KMS-11 (cell line): ENCODE measurements around the gene OR51B4.
"Not testable (repeated sequence)": the region's sequence is repeated elsewhere in the genome, so short reads cannot be mapped to it uniquely, and the experiment has no call there.

Experiments
- H2AFZ ChIP-seq: fragments of 200-600 bp; sonication (generic); 2 replicates; pipeline ENCODE4 v1.6.1; 2016; ENCODE audit warnings: antibody characterized with exemption, mixed run types, low read depth
- H3K27ac ChIP-seq: fragments of 200-600 bp; sonication (generic); 2 replicates; pipeline ENCODE4 v1.6.1; 2016; ENCODE audit warnings: mild to moderate bottlenecking, mixed run types
- H3K27me3 ChIP-seq: fragments of 200-600 bp; sonication (generic); 2 replicates; pipeline ENCODE4 v1.6.1; 2017; ENCODE audit warnings: mild to moderate bottlenecking, low read depth, mixed run types, moderate library complexity; ENCODE audit not compliant: insufficient read depth
- H3K36me3 ChIP-seq: fragments of 200-600 bp; sonication (generic); 2 replicates; pipeline ENCODE4 v1.6.1; 2017; ENCODE audit warnings: mild to moderate bottlenecking, mixed run types; ENCODE audit not compliant: insufficient read depth
- H3K4me1 ChIP-seq: fragments of 200-600 bp; sonication (generic); 2 replicates; pipeline ENCODE4 v1.6.1; 2016; ENCODE audit warnings: mild to moderate bottlenecking, low read depth, mixed run types; ENCODE audit not compliant: poor library complexity, severe bottlenecking
- H3K4me2 ChIP-seq: fragments of 200-600 bp; sonication (generic); 2 replicates; pipeline ENCODE4 v1.7.0; 2016; ENCODE audit warnings: mild to moderate bottlenecking, mixed run types
- H3K4me3 ChIP-seq: fragments of 200-600 bp; sonication (generic); IDR thresholded peaks from 2 replicates; pipeline ENCODE4 v1.6.1; 2017; ENCODE audit warnings: low read depth, low read length, mixed read lengths; ENCODE audit not compliant: insufficient read depth
- H3K79me2 ChIP-seq: fragments of 200-600 bp; sonication (generic); 2 replicates; pipeline ENCODE4 v1.6.1; 2016; ENCODE audit warnings: low read depth, mixed run types; ENCODE audit not compliant: insufficient read depth
- H3K9ac ChIP-seq: fragments of 200-600 bp; sonication (generic); 2 replicates; pipeline ENCODE4 v1.6.1; 2016; ENCODE audit warnings: mild to moderate bottlenecking, mixed run types
- H4K20me1 ChIP-seq: fragments of 200-600 bp; sonication (generic); 2 replicates; pipeline ENCODE4 v1.6.1; 2016; ENCODE audit warnings: mild to moderate bottlenecking, mixed run types; ENCODE audit not compliant: insufficient read depth
- TF ChIP-seq, protein P1 (sequence below): fragments of 200-600 bp; sonication (generic); conservative IDR thresholded peaks from 2 replicates; pipeline ENCODE4 v1.6.1; 2017; ENCODE audit warnings: low read depth, mild to moderate bottlenecking, antibody characterized with exemption, low read length, moderate library complexity, mixed read lengths

Gene OR51B4

DNA sequence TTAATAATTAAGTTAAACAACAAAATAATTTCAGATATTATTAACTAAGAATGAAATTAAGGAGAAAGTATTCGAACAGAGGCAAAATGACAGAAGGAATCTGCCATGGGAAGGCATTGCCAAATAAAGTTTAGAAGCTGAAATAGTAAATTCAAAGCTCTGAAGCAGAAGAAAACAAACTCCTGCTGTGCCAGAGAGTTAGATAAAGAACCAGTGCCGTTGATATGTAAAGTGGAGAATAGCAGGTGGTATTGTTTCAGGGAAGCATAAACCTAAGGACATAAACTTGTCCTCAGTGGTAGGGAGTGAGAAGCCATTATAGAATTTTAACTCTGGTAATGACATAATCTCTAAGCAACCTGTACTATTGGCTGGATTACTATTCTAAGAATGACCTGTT, 44.5 kb downstream of the OR51B4 start:
- H3K9ac ChIP-seq, result no peak overlapping the region
- H3K4me2 ChIP-seq, result no peak overlapping the region
- no peak overlapping the region for H2AFZ ChIP-seq
- H3K79me2 ChIP-seq, result no peaks in the 10 kb centered on the region
- H3K27me3 ChIP-seq, result no peaks in the 10 kb centered on the region
- H3K27ac ChIP-seq, result no peak overlapping the region
- TF ChIP-seq, protein P1, sequence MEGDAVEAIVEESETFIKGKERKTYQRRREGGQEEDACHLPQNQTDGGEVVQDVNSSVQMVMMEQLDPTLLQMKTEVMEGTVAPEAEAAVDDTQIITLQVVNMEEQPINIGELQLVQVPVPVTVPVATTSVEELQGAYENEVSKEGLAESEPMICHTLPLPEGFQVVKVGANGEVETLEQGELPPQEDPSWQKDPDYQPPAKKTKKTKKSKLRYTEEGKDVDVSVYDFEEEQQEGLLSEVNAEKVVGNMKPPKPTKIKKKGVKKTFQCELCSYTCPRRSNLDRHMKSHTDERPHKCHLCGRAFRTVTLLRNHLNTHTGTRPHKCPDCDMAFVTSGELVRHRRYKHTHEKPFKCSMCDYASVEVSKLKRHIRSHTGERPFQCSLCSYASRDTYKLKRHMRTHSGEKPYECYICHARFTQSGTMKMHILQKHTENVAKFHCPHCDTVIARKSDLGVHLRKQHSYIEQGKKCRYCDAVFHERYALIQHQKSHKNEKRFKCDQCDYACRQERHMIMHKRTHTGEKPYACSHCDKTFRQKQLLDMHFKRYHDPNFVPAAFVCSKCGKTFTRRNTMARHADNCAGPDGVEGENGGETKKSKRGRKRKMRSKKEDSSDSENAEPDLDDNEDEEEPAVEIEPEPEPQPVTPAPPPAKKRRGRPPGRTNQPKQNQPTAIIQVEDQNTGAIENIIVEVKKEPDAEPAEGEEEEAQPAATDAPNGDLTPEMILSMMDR, result no peak
- H3K4me3 ChIP-seq, result no peak overlapping the region
- no peaks in the 10 kb centered on the region for H3K4me1 ChIP-seq
- no peaks in the 10 kb centered on the region for H4K20me1 ChIP-seq
- H3K36me3 ChIP-seq, result no peaks in the 10 kb centered on the region

DNA sequence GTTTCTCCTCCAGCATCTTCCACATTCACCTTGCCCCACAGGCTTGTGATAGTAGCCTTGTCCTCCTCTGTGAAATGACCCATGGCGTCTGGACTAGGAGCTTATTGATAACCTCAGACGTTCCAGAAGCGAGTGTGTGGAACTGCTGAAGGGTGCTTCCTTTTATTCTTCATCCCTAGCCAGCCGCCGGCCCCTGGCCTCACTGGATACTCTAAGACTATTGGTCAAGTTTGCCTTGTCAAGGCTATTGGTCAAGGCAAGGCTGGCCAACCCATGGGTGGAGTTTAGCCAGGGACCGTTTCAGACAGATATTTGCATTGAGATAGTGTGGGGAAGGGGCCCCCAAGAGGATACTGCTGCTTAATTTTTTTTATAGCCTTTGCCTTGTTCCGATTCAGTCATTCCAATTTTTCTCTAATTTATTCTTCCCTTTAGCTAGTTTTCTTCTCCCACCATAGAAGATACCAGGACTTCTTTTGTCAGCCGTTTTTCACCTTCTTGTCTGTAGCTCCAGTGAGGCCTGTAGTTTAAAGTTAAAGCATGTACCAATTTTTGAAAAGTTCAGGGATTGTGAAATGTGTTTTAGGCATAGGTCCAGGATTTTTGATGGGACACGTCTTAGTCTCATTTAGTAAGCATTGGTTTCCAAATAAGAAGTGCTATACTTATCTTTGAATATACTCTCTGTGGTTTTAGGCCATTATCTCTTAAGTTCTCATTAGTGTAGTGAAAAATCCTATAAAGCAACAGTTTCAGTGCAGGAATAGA, 46.9 kb downstream of the OR51B4 start, which contains the start of gene HBG2:
TSS of gene HBG2 (minus strand) at position 136 of the 768 bp plus-strand sequence. CDS start at position 83, 53 bp downstream.
- H3K4me1 ChIP-seq, H3K36me3 ChIP-seq, H4K20me1 ChIP-seq, H3K27ac ChIP-seq, H2AFZ ChIP-seq, H3K27me3 ChIP-seq, H3K4me3 ChIP-seq, H3K4me2 ChIP-seq, H3K9ac ChIP-seq, H3K79me2 ChIP-seq: not testable (repeated sequence)

DNA sequence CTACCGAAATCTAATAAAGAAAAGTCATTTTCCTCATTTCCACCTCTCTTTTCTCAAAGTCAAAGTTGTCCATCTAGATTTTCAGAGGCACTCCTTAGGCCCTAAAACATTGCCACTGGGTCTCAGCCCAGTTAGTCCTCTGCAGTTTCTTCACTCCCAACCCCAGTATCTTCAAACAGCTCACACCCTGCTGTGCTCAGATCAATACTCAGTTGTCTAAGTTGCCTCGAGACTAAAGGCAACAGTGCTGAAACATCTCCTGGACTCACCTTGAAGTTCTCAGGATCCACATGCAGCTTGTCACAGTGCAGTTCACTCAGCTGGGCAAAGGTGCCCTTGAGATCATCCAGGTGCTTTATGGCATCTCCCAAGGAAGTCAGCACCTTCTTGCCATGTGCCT, 47.7 kb downstream of the OR51B4 start:
- H4K20me1 ChIP-seq, H3K4me3 ChIP-seq, H3K36me3 ChIP-seq, H3K4me1 ChIP-seq, H3K4me2 ChIP-seq, H3K27me3 ChIP-seq, H3K79me2 ChIP-seq, H2AFZ ChIP-seq, H3K27ac ChIP-seq, H3K9ac ChIP-seq: not testable (repeated sequence)

DNA sequence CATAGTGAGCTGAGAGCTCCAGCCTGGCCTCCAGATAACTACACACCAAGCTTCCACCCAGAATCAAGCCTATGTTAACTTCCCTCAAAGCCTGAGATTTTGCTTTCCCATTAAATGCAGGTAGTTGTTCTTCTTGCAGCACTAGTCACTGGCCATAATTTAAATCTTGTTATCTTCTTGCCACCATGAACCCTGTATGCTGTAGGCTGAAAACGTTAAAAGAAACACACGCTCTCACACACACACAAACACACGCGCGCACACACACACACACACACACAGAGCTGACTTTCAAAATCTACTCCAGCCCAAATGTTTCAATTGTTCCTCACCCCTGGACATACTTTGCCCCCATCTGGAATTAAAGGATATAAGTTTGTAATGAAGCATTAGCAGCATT, 48.3 kb downstream of the OR51B4 start:
- not testable (repeated sequence) for H3K4me2 ChIP-seq, H3K36me3 ChIP-seq, H3K4me3 ChIP-seq, H3K79me2 ChIP-seq, H3K27ac ChIP-seq, H3K4me1 ChIP-seq, H3K9ac ChIP-seq, H2AFZ ChIP-seq, H4K20me1 ChIP-seq, H3K27me3 ChIP-seq

DNA sequence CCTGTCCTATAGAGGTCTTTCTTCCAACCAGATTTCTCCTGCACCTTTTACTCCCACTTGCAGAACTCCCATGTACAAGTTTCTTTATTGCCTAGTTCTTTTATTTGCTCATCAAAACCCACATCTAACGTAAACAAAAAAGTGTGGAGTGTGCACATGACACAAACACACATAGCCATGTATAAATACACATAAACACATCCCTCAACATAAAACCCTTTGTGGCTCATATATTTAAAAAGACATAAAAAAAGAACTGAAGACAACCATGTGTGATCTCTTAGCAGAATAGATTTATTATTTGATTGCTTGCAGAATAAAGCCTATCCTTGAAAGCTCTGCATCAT, 48.9 kb downstream of the OR51B4 start:
- H3K4me1 ChIP-seq, result no peaks in the 10 kb centered on the region
- no peaks in the 10 kb centered on the region for H4K20me1 ChIP-seq
- no peak overlapping the region for H3K27ac ChIP-seq
- H3K4me2 ChIP-seq, result no peak overlapping the region
- H3K79me2 ChIP-seq, result no peaks in the 10 kb centered on the region
- no peak overlapping the region for H3K4me3 ChIP-seq
- H2AFZ ChIP-seq, result no peak overlapping the region
- H3K36me3 ChIP-seq, result no peaks in the 10 kb centered on the region
- TF ChIP-seq, protein P1, result no peak
- H3K9ac ChIP-seq, result no peak overlapping the region
- H3K27me3 ChIP-seq, result no peaks in the 10 kb centered on the region
